C4-2B (cell line): ENCODE data around the gene SDK2.

Source experiments
- ZFX ChIP-seq: fragments of 450-650 bp; IDR thresholded peaks from 2 replicates; pipeline ENCODE4 v1.6.1; 2017
- TF ChIP-seq, protein P1 (sequence below): fragments of 450-650 bp; conservative IDR thresholded peaks from 2 replicates; pipeline ENCODE4 v1.5.1; 2017; ENCODE audit warnings: mild to moderate bottlenecking

DNA sequence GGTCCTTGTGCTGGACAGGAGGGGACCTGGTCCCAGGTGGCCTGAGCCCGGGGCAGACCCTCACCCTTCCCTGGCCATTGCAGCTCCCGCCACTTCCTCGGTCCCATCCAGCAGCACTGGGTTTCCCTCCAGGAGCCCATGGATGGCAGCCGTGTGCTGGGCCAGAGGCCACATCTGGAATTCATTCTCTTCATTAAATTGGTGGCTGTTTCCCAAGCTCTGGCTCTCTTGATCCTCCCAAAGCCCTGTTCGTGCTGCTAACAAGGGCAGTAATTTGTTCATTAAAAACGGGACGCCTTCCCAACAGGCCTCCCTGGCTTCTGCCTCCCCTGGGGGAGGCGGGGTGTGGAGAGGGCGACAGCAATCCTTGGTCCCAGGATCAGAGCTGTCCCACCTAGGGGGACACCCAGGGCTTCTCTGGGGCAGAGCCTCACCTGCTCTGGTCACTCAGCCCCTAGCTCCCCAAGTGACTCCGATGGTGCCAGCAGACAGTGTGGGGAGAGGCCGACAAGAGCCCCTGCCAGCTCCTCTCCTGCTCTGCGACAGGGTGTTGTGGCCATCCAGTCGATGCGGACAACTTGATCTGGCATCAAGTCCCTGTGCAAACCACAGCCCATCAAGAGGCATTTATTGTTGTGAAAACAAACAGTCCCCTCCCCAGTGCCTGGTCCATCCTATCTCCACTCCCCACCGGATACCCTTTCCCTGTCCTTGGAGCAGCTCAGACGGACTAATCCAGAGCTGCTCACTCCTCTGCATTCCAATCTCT, 44.0 kb downstream of the SDK2 start:
- TF ChIP-seq, protein P1, sequence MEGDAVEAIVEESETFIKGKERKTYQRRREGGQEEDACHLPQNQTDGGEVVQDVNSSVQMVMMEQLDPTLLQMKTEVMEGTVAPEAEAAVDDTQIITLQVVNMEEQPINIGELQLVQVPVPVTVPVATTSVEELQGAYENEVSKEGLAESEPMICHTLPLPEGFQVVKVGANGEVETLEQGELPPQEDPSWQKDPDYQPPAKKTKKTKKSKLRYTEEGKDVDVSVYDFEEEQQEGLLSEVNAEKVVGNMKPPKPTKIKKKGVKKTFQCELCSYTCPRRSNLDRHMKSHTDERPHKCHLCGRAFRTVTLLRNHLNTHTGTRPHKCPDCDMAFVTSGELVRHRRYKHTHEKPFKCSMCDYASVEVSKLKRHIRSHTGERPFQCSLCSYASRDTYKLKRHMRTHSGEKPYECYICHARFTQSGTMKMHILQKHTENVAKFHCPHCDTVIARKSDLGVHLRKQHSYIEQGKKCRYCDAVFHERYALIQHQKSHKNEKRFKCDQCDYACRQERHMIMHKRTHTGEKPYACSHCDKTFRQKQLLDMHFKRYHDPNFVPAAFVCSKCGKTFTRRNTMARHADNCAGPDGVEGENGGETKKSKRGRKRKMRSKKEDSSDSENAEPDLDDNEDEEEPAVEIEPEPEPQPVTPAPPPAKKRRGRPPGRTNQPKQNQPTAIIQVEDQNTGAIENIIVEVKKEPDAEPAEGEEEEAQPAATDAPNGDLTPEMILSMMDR = no peak
- no peak for TF ChIP-seq ZFX
